HepG2 (cell line): ENCODE data around the gene DTNB. TPM values are rescaled to one million over a fixed set of nuclear protein-coding genes. Genes with fewer than 3 reads are reported as not detected.

ENCODE experiments used
- ATAC-seq: fragments of 200-7000 bp; cut with Tn5 transposase; 3 replicates; pipeline ENCODE4 v1.9.1; 2020; ENCODE audit warnings: mild to moderate bottlenecking, moderate library complexity
- BruUV-seq: library from RNA; stranded (reverse); fragments of 400-500 nt; replicated peaks from 2 replicates; lab custom pipeline; 2021; lab: Mats Ljungman, UMichigan
- CTCF ChIA-PET: fragments of 300-600 bp; formaldehyde crosslinking; extraction: SDS; loops from one replicate; lab custom pipeline; 2021; ENCODE audit warnings: low total read pairs, inconsistent platforms, low intra/inter-chr PET ratio; lab: Yijun Ruan, JAX
- POLR2A ChIA-PET: fragments of 350-600 bp; sonication (Branson Sonifier 250); formaldehyde crosslinking; loops from one replicate; lab custom pipeline; 2020; ENCODE audit warnings: antibody characterized with exemption, inconsistent platforms; lab: Yijun Ruan, JAX
- DNase-seq: peaks from one replicate; pipeline ENCODE4 v3.0.0-alpha.2; 2015; ENCODE audit warnings: low spot score
- FAIRE-seq: peaks from 3 replicates; lab custom pipeline; 2011; peaks lifted over from hg19 to GRCh38; lab: Jason Lieb, UNC
- H2AFZ ChIP-seq: one replicate; pipeline ENCODE4 v1.6.1; 2011; ENCODE audit warnings: low read length, inconsistent platforms
- H3K27ac ChIP-seq: fragments of 300-600 bp; 3 replicates; pipeline ENCODE4 v1.8.0; 2011; ENCODE audit warnings: mixed run types, mild to moderate bottlenecking, mixed read lengths, low read length, inconsistent platforms; ENCODE audit not compliant: insufficient read depth; ENCODE audit errors: extremely low read length
- H3K27me3 ChIP-seq, 2 experiments: fragments of 200-600 bp in 1 of 2; 2 replicates in 1 of 2; 3 replicates in 1 of 2; pipeline versions ENCODE4 v1.6.0 to v1.8.0; 2011; ENCODE audit warnings: low read length in 2 of 2, mild to moderate bottlenecking in 2 of 2, moderate library complexity in 2 of 2, inconsistent platforms in 1 of 2; ENCODE audit not compliant: insufficient read depth in 2 of 2, control insufficient read depth in 1 of 2
- H3K36me3 ChIP-seq, 2 experiments: fragments of 200-600 bp in 1 of 2; replicated peaks in 1 of 2; 2 replicates in 1 of 2; 3 replicates in 1 of 2; pipeline versions ENCODE4 v1.5.1 to v1.8.0; 2011; ENCODE audit warnings: low read length in 2 of 2, inconsistent platforms in 1 of 2; ENCODE audit not compliant: insufficient read depth in 2 of 2, control insufficient read depth in 1 of 2
- H3K4me1 ChIP-seq: 2 replicates; pipeline ENCODE4 v1.5.1; 2012; ENCODE audit warnings: low read length, inconsistent platforms; ENCODE audit not compliant: insufficient read depth
- H3K4me2 ChIP-seq: 2 replicates; pipeline ENCODE4 v1.6.0; 2011; ENCODE audit warnings: low read depth, low read length, inconsistent platforms
- H3K4me3 ChIP-seq, 3 experiments: fragments of 200-600 bp in 1 of 3; sonication (generic), shearing (Covaris generic) in 1 of 3; replicated peaks in 1 of 3; 2 replicates each; pipeline ENCODE4 v1.5.1; 2011 to 2016; ENCODE audit warnings: low read length in 3 of 3, inconsistent platforms in 2 of 3, low read depth in 2 of 3, mild to moderate bottlenecking in 2 of 3, control low read depth in 1 of 3, mixed read lengths in 1 of 3; ENCODE audit not compliant: insufficient read depth in 1 of 3
- H3K79me2 ChIP-seq: one replicate; pipeline ENCODE4 v1.6.1; 2011; ENCODE audit warnings: low read length, inconsistent platforms; ENCODE audit not compliant: insufficient read depth
- H3K9ac ChIP-seq: 2 replicates; pipeline ENCODE4 v1.6.0; 2011; ENCODE audit warnings: mild to moderate bottlenecking, low read depth, low read length, inconsistent platforms; ENCODE audit not compliant: insufficient read depth
- H3K9me3 ChIP-seq: 2 replicates; pipeline ENCODE4 v1.5.1; 2012; ENCODE audit warnings: mild to moderate bottlenecking, low read length
- H4K20me1 ChIP-seq: 2 replicates; pipeline ENCODE4 v1.6.0; 2011; ENCODE audit warnings: inconsistent platforms, mild to moderate bottlenecking, low read length, moderate library complexity; ENCODE audit not compliant: insufficient read depth
- HDAC6 ChIP-seq: fragments of 200-600 bp; sonication (generic); IDR thresholded peaks from 2 replicates; pipeline ENCODE4 v1.7.0; 2017; ENCODE audit warnings: mild to moderate bottlenecking, antibody characterized with exemption, low read length, low read depth
- HOXA7 ChIP-seq: sonication (generic); formaldehyde crosslinking; IDR thresholded peaks from 2 replicates; pipeline ENCODE4 v1.8.1; 2022; ENCODE audit warnings: mild to moderate bottlenecking, missing genetic modification reagents, moderate library complexity
- PPARG ChIP-seq: conservative IDR thresholded peaks from 2 replicates; pipeline ENCODE4 v1.6.1; 2016; ENCODE audit warnings: missing biosample characterization, missing genetic modification reagents
- SIX4 ChIP-seq: sonication (generic); formaldehyde crosslinking; IDR thresholded peaks from 2 replicates; pipeline ENCODE4 v1.4.0; 2020; ENCODE audit warnings: missing genetic modification reagents
- TOE1 ChIP-seq: sonication (generic); formaldehyde crosslinking; IDR thresholded peaks from 2 replicates; pipeline ENCODE4 v1.4.0; 2020; ENCODE audit warnings: mild to moderate bottlenecking, missing genetic modification reagents
- ZNF382 ChIP-seq: sonication (generic); formaldehyde crosslinking; IDR thresholded peaks from 2 replicates; pipeline ENCODE4 v1.5.0; 2020; ENCODE audit warnings: missing genetic modification reagents, mild to moderate bottlenecking, borderline replicate concordance
- ZNF577 ChIP-seq: sonication (generic); formaldehyde crosslinking; IDR thresholded peaks from 2 replicates; pipeline ENCODE4 v1.4.0; 2020; ENCODE audit warnings: mild to moderate bottlenecking, low read depth, missing genetic modification reagents, borderline replicate concordance
- ZNF670 ChIP-seq: sonication (generic); formaldehyde crosslinking; IDR thresholded peaks from 2 replicates; pipeline ENCODE4 v1.8.0; 2022; ENCODE audit warnings: mild to moderate bottlenecking, missing genetic modification reagents, borderline replicate concordance
- WGBS: methylation state at CpG from one replicate; pipeline ENCODE4 v1.1.6; 2017; ENCODE audit warnings: low lambda C conversion rate; 5-methylcytosine and 5-hydroxymethylcytosine counted together
- in situ Hi-C: cut with HindIII; loops from 2 replicates; pipeline ENCODE4 v1.10.0; 2017; ENCODE audit warnings: low pct_unique_long_range_greater_than_20kb; ENCODE audit not compliant: extremely low pct_ligation_motif_present
- intact Hi-C: fragments of 100-400 bp; cut with micrococcal nuclease; formaldehyde crosslinking; loops from one replicate; pipeline ENCODE4 v1.10.0; 2022; ENCODE audit not compliant: unreplicated experiment
- polyA plus RNA-seq, 8 experiments: library from polyadenylated mRNA; depleted of rRNA in 3 of 8; stranded (reverse) in 7 of 8; unstranded in 1 of 8; fragments of >200 nt; fragmentation: Illumina TruSeq in 4 of 8; extraction: Trizol in 4 of 8; gene quantifications; 2 replicates each; pipeline versions ENCODE4 v1.2.1 to v1.2.3, GENCODE V29; 2011 to 2016; ENCODE audit warnings: low read depth in 4 of 8, missing spikeins in 1 of 8, mixed read lengths in 1 of 8; ENCODE audit not compliant: insufficient read depth in 1 of 8
- total RNA-seq, 5 experiments: library from RNA; depleted of rRNA; stranded (reverse); fragments of >200 nt; fragmentation: Illumina TruSeq; extraction: Trizol; gene quantifications; 2 replicates each; pipeline ENCODE4 v1.2.3, GENCODE V29; 2016; ENCODE audit warnings: low read depth in 1 of 5
- TF ChIP-seq, protein P1 (sequence below): sonication (generic); formaldehyde crosslinking; IDR thresholded peaks from 2 replicates; pipeline ENCODE4 v1.4.0; 2020; ENCODE audit warnings: missing genetic modification reagents, borderline replicate concordance

DTNB gene
- total and polyA plus RNA-seq, 2 of the 13 experiments (the other 11 are each of a cell fraction or from before 2014, with no cell fraction given) = 14.4 to 23.9 TPM

DNA sequence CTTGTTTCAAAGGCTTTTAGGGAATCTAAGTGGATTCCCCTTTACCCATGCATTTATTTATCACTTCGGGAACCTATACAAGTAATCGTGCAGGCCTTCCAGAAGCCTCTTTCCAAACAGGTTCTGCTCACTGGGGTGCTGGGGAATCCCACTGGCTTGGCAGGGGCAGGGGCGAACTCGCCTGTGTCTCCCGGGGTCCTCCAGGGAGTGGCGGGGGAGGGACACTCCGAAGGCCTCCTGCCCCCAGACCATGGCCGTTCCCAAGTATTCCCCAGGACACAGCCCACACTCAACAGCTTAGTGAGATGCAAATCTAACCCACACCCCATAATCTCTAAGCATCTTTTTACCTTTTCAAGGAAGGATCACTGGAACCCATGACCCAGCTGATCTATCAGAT, 338.2 kb downstream of the DTNB start (continued):
- no peak for TF ChIP-seq TOE1 (CRISPR knock-in tag)
- no peak for TF ChIP-seq SIX4 (CRISPR knock-in tag)
- no peak for TF ChIP-seq ZNF670 (CRISPR knock-in tag)

DNA sequence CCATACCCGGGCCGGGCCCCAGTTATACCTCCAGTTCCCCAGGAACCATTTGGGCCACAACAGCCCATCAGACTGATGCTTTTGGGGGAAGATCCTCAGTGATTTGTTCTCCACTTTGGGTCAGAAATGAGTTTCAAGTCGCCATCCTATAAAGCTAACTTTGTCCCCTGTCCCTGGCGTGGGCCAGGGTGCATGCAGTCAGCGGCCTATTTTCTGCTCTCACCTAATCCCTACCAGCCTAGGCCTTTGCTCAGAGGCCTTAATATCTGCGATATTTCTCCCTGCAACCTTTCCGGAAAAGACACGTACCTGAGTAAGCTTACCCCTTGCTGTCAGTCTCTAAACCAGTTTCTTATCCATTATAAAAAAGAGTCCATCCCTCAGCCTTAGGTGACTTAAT, 338.9 kb downstream of the DTNB start:
- CTCF ChIA-PET = no interaction called here
- H3K9me3 ChIP-seq = no peaks in the 10 kb centered on the region
- no peak overlapping the region for H3K4me2 ChIP-seq
- in situ Hi-C loops (no loop called here), intact Hi-C loops (no loop called here)
- FAIRE-seq = no peak
- POLR2A ChIA-PET = no interaction called here
- no peak for DNase-seq
- H2AFZ ChIP-seq = no peak overlapping the region
- no peaks in the 10 kb centered on the region for H3K36me3 ChIP-seq
- H4K20me1 ChIP-seq = no peaks in the 10 kb centered on the region; the same call in 1 of the 2 replicates
- BruUV-seq = no TSS peak
- H3K27me3 ChIP-seq = peaks cover 0 to 15% of the 10 kb centered on the region in 2 experiments; a peak in 2 of 5 replicates
- no peaks in the 10 kb centered on the region for H3K79me2 ChIP-seq
- no peak overlapping the region for H3K4me3 ChIP-seq
- H3K27ac ChIP-seq = no peak overlapping the region
- ATAC-seq = no peak
- 56% methylated on average over 8 of the region's 8 CpGs for WGBS
- H3K9ac ChIP-seq = no peak overlapping the region
- peaks cover 22% of the 10 kb centered on the region for H3K4me1 ChIP-seq
- TF ChIP-seq, protein P1, sequence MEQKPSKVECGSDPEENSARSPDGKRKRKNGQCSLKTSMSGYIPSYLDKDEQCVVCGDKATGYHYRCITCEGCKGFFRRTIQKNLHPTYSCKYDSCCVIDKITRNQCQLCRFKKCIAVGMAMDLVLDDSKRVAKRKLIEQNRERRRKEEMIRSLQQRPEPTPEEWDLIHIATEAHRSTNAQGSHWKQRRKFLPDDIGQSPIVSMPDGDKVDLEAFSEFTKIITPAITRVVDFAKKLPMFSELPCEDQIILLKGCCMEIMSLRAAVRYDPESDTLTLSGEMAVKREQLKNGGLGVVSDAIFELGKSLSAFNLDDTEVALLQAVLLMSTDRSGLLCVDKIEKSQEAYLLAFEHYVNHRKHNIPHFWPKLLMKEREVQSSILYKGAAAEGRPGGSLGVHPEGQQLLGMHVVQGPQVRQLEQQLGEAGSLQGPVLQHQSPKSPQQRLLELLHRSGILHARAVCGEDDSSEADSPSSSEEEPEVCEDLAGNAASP (CRISPR knock-in tag) = no peak
- no peak for TF ChIP-seq ZNF577
- no peak for TF ChIP-seq PPARG (CRISPR knock-in tag)
- TF ChIP-seq ZNF382 (CRISPR knock-in tag) = no peak
- TF ChIP-seq HDAC6 = no peak
- no peak for TF ChIP-seq HOXA7
